ENCODE data around the gene VIPAS39.

GRCh38 chr14:77409131-77409533 is 48.3 kb downstream of the VIPAS39 start:
- TF ChIP-seq, protein P1, sequence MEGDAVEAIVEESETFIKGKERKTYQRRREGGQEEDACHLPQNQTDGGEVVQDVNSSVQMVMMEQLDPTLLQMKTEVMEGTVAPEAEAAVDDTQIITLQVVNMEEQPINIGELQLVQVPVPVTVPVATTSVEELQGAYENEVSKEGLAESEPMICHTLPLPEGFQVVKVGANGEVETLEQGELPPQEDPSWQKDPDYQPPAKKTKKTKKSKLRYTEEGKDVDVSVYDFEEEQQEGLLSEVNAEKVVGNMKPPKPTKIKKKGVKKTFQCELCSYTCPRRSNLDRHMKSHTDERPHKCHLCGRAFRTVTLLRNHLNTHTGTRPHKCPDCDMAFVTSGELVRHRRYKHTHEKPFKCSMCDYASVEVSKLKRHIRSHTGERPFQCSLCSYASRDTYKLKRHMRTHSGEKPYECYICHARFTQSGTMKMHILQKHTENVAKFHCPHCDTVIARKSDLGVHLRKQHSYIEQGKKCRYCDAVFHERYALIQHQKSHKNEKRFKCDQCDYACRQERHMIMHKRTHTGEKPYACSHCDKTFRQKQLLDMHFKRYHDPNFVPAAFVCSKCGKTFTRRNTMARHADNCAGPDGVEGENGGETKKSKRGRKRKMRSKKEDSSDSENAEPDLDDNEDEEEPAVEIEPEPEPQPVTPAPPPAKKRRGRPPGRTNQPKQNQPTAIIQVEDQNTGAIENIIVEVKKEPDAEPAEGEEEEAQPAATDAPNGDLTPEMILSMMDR (IDR thresholded peaks at IDR 0.05; ENCODE audit: low read depth, low read length, missing input control): peak; percentile 22
- TF ChIP-seq, protein P2, sequence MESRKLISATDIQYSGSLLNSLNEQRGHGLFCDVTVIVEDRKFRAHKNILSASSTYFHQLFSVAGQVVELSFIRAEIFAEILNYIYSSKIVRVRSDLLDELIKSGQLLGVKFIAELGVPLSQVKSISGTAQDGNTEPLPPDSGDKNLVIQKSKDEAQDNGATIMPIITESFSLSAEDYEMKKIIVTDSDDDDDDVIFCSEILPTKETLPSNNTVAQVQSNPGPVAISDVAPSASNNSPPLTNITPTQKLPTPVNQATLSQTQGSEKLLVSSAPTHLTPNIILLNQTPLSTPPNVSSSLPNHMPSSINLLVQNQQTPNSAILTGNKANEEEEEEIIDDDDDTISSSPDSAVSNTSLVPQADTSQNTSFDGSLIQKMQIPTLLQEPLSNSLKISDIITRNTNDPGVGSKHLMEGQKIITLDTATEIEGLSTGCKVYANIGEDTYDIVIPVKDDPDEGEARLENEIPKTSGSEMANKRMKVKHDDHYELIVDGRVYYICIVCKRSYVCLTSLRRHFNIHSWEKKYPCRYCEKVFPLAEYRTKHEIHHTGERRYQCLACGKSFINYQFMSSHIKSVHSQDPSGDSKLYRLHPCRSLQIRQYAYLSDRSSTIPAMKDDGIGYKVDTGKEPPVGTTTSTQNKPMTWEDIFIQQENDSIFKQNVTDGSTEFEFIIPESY (IDR thresholded peaks at IDR 0.05): no peak
- no peak for TF ChIP-seq SP1 (IDR thresholded peaks at IDR 0.05)
- TF ChIP-seq MAX (IDR thresholded peaks at IDR 0.05): no peak
- no peak for TF ChIP-seq JUND (IDR thresholded peaks at IDR 0.05)
- TF ChIP-seq FOXA1 (IDR thresholded peaks at IDR 0.05): no peak
- no peak for TF ChIP-seq TAF1 (conservative IDR thresholded peaks at IDR 0.05)
- TF ChIP-seq, protein P3, sequence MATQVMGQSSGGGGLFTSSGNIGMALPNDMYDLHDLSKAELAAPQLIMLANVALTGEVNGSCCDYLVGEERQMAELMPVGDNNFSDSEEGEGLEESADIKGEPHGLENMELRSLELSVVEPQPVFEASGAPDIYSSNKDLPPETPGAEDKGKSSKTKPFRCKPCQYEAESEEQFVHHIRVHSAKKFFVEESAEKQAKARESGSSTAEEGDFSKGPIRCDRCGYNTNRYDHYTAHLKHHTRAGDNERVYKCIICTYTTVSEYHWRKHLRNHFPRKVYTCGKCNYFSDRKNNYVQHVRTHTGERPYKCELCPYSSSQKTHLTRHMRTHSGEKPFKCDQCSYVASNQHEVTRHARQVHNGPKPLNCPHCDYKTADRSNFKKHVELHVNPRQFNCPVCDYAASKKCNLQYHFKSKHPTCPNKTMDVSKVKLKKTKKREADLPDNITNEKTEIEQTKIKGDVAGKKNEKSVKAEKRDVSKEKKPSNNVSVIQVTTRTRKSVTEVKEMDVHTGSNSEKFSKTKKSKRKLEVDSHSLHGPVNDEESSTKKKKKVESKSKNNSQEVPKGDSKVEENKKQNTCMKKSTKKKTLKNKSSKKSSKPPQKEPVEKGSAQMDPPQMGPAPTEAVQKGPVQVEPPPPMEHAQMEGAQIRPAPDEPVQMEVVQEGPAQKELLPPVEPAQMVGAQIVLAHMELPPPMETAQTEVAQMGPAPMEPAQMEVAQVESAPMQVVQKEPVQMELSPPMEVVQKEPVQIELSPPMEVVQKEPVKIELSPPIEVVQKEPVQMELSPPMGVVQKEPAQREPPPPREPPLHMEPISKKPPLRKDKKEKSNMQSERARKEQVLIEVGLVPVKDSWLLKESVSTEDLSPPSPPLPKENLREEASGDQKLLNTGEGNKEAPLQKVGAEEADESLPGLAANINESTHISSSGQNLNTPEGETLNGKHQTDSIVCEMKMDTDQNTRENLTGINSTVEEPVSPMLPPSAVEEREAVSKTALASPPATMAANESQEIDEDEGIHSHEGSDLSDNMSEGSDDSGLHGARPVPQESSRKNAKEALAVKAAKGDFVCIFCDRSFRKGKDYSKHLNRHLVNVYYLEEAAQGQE (IDR thresholded peaks at IDR 0.05): no peak
- no peak for TF ChIP-seq GABPA (IDR thresholded peaks at IDR 0.05 in 1 of 2, conservative IDR thresholded peaks at IDR 0.05 in 1 of 2)
- TF ChIP-seq RAD21 (IDR thresholded peaks at IDR 0.05): peak; percentile 19 to 67
- TF ChIP-seq RXRA (IDR thresholded peaks at IDR 0.05): no peak
- TF ChIP-seq HNF4G (IDR thresholded peaks at IDR 0.05): no peak
- TF ChIP-seq YY1 (IDR thresholded peaks at IDR 0.05): no peak
- TF ChIP-seq, protein P4, sequence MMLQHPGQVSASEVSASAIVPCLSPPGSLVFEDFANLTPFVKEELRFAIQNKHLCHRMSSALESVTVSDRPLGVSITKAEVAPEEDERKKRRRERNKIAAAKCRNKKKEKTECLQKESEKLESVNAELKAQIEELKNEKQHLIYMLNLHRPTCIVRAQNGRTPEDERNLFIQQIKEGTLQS (IDR thresholded peaks at IDR 0.05): no peak
